ENCODE data around the gene OR4D11. TPM values are rescaled to one million over a fixed set of nuclear protein-coding genes. Genes with fewer than 3 reads are reported as not detected.

Gene OR4D11
- total RNA-seq, 1 donor from 2014 or later: not detected

DNA sequence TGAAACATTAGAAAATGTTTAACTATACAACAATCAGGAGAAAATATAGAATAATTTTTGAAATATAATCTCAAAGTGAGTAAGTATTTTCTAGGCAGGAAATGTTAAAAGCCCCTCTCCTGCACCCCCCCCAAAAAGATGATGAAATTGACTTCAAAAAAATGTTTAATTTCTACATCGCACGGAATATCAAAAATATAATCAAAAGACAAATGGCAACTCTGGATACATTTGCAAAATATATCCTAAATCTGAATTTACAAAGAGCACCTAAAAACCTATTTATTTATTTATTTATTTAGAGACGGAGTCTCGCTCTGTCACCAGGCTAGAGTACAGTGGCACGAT lies 44.9 kb downstream of the OR4D11 start:
- DNase-seq (ENCODE audit: low spot score in 2 of 2, unreplicated experiment in 2 of 2): no peak
- TF ChIP-seq, protein P1, sequence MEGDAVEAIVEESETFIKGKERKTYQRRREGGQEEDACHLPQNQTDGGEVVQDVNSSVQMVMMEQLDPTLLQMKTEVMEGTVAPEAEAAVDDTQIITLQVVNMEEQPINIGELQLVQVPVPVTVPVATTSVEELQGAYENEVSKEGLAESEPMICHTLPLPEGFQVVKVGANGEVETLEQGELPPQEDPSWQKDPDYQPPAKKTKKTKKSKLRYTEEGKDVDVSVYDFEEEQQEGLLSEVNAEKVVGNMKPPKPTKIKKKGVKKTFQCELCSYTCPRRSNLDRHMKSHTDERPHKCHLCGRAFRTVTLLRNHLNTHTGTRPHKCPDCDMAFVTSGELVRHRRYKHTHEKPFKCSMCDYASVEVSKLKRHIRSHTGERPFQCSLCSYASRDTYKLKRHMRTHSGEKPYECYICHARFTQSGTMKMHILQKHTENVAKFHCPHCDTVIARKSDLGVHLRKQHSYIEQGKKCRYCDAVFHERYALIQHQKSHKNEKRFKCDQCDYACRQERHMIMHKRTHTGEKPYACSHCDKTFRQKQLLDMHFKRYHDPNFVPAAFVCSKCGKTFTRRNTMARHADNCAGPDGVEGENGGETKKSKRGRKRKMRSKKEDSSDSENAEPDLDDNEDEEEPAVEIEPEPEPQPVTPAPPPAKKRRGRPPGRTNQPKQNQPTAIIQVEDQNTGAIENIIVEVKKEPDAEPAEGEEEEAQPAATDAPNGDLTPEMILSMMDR (IDR thresholded peaks at IDR 0.05; ENCODE audit: unreplicated experiment): no peak
- Mint-ChIP-seq H3K9me3 (no peaks in the 10 kb centered on the region), H3K36me3 (no peaks in the 10 kb centered on the region), H3K27me3 (ENCODE audit: low read depth) (no peaks in the 10 kb centered on the region), H3K4me1 (peaks cover 18% of the 10 kb centered on the region), H3K4me3 (no peak overlapping the region), H3K27ac (peak overlapping the region; percentile 71)

DNA sequence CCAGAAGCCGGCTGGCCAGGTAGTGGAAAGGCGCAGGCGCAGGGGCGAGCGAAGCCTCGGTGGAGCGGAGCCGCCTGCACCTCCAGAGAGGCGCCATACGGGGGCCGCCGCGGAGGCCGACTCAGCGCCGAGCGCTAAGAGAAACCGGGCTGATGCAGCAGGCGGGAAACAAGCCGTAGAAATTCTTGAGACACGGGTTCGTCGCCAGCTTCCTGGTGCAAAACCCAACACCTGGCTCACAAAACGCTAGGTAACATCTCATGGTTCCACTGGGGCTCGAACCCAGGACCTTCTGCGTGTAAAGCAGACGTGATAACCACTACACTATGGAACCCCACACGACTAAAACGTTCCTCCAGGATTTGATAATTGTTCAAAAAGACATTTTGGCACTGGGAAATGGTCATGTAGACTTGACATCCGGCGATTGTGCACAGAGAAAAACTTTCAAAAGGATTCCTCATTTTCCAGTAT lies 47.0 kb downstream of the OR4D11 start:
- H3K9me3 Mint-ChIP-seq: no peaks in the 10 kb centered on the region
- no peaks in the 10 kb centered on the region for H3K36me3 Mint-ChIP-seq
- peak overlapping the region; percentile 90 for H3K4me3 Mint-ChIP-seq
- TF ChIP-seq, protein P1 (IDR thresholded peaks at IDR 0.05; ENCODE audit: unreplicated experiment): peak; percentile 29
- H3K27me3 Mint-ChIP-seq (ENCODE audit: low read depth): no peaks in the 10 kb centered on the region
- peak overlapping the region; percentile 96 for H3K27ac Mint-ChIP-seq
- DNase-seq (ENCODE audit: low spot score in 2 of 2, unreplicated experiment in 2 of 2): peak; percentile 75 to 87
- peaks cover 18% of the 10 kb centered on the region for H3K4me1 Mint-ChIP-seq

DNA sequence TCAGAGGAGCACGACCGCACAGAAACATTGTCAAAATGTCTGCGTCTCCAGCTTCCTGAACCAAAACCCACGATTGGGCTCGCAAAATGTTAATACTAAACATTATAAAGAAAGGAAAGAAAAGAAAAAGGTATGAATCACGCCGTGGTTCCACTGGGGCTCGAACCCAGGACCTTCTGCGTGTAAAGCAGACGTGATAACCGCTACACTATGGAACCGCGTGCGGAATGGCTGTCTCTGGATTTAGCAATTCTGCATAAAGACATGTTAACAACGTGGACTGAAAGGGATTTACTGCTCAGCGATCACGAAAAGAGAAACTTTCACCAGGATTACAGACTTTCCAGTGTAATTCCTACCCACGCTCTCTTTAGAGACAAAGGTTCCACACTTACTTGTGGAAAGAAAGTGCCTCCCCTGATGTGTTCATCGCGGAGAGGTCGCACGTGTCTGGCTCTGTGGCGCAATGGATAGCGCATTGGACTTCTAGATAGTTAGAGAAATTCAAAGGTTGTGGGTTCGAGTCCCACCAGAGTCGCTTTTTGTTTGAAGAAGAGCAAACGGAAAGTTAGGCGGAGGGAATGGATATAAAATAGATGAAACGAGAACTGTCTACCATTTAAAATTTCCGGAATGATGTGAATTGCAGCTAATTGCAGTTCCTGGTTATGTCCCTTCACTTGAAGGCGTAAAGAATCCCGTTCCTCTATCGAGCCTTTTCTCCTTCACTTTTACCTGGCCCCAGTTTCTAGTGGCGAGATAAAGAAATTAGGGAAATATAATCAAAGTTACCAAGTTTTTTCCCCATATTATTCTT lies 47.7 kb downstream of the OR4D11 start:
- Mint-ChIP-seq H3K4me3 (peak overlapping the region; percentile 90), H3K27me3 (ENCODE audit: low read depth) (no peaks in the 10 kb centered on the region), H3K4me1 (peaks cover 24% of the 10 kb centered on the region), H3K27ac (peak overlapping the region; percentile 96), H3K9me3 (no peaks in the 10 kb centered on the region), H3K36me3 (no peaks in the 10 kb centered on the region)
- DNase-seq (ENCODE audit: low spot score in 2 of 2, unreplicated experiment in 2 of 2): peak; percentile 59 to 89
- TF ChIP-seq, protein P1 (IDR thresholded peaks at IDR 0.05; ENCODE audit: unreplicated experiment): no peak

DNA sequence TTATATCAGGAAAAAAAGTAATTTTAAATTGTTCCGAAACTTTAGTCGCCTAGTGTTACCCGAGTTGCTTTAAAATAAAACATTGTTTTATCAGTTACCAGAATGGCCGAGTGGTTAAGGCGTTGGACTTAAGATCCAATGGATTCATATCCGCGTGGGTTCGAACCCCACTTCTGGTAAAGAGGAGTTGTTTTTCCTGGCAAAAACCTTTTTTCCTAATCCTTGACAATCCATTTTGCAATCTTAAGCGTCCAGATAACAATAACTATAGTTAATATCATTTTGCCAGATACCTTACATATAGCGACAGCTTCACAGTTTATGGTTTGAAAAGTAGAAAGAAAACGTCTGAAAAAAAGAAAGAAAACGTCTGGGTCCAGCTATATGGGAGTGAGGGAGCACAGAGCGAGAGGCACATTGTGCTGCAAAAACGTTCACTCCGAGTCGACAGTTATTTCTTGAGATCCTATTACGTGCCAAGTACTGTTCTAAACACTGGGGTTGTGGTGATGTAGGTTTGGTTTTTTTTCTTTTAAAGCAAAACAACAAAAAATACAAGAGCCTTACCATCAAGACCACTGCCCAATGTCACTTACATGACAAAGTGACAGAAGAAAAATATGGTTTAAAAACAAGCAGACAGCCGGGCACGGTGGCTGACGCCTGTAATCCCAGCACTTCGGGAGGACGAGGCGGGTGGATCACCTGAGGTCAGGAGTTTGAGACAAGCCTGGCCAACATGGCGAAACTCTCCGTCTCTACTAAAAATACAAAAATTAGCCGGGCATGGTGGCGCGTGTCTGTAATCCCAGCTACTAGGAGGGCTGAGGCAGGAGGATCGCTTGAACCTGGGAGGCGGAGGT lies 48.5 kb downstream of the OR4D11 start:
- Mint-ChIP-seq H3K36me3 (no peaks in the 10 kb centered on the region), H3K27ac (peak overlapping the region; percentile 96), H3K4me1 (peaks cover 28% of the 10 kb centered on the region), H3K9me3 (no peaks in the 10 kb centered on the region), H3K4me3 (peak overlapping the region; percentile 90), H3K27me3 (ENCODE audit: low read depth) (no peaks in the 10 kb centered on the region)
- DNase-seq (ENCODE audit: low spot score in 2 of 2, unreplicated experiment in 2 of 2): no peak
- TF ChIP-seq, protein P1 (IDR thresholded peaks at IDR 0.05; ENCODE audit: unreplicated experiment): no peak

DNA sequence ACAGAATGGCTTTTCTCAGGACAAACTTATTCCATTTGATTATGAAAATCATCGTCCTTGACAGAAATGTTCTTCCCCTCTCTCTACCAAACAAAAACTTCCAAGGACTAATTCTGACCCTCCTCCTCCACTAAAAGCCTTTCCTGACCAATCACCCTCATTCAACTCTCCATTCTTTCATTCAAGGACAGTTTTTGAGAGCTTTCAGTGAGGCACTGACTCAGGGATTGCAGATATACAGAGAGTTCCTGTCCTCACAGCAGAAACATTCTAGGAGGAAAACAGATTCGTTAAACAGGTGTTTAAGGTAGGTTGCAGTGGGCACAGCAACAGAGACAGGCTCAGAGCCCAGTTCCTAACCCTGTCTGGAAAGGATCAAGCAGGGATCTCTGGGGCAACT lies 49.5 kb downstream of the OR4D11 start:
- Mint-ChIP-seq H3K27ac (peak overlapping the region; percentile 75), H3K4me3 (peak overlapping the region; percentile 54)

More for the DNA sequence above, 49.5 kb downstream of the OR4D11 start:
- DNase-seq (ENCODE audit: low spot score in 2 of 2, unreplicated experiment in 2 of 2): no peak
- peaks cover 27% of the 10 kb centered on the region for H3K4me1 Mint-ChIP-seq
- H3K9me3 Mint-ChIP-seq: no peaks in the 10 kb centered on the region
- no peaks in the 10 kb centered on the region for H3K27me3 Mint-ChIP-seq (ENCODE audit: low read depth)
- TF ChIP-seq, protein P1 (IDR thresholded peaks at IDR 0.05; ENCODE audit: unreplicated experiment): no peak
- H3K36me3 Mint-ChIP-seq: no peaks in the 10 kb centered on the region

Measured in mesothelial cell of epicardium (in vitro differentiated cells).